Suprapubic skin (tissue), 3 donors: ENCODE data around the gene TBATA.

ENCODE experiments used
- CTCF ChIP-seq, 2 donors: fragments of 200-600 bp in 1 of 2; fragments of 450-650 bp in 1 of 2; sonication (generic) in 1 of 2; IDR thresholded peaks; one replicate each; pipeline ENCODE4 v1.5.1; 2016 to 2019; ENCODE audit warnings: antibody characterized with exemption in 2 of 2, mild to moderate bottlenecking in 1 of 2, moderate library complexity in 1 of 2
- EP300 ChIP-seq: sonication (generic); formaldehyde crosslinking; IDR thresholded peaks from one replicate; pipeline ENCODE4 v1.6.1; 2017; ENCODE audit warnings: antibody characterized with exemption

- TF ChIP-seq CTCF (IDR thresholded peaks at IDR 0.05) (no peak), EP300 (no peak)
These were observed 5.4 kb downstream of the TBATA start for GRCh38 chr10:70779511-70780369.
